HepG2 (cell line): ENCODE measurements around the gene SAPCD1. TPM values are rescaled to one million over a fixed set of nuclear protein-coding genes. Genes with fewer than 3 reads are reported as not detected.

ENCODE experiments used
- ARID5B ChIP-seq: IDR thresholded peaks from 2 replicates; pipeline ENCODE4 v1.4.0; 2020; ENCODE audit warnings: mild to moderate bottlenecking, missing genetic modification reagents
- ATF7-NPFF ChIP-seq: sonication (generic); formaldehyde crosslinking; IDR thresholded peaks from 2 replicates; pipeline ENCODE4 v1.8.1; 2023; ENCODE audit warnings: mild to moderate bottlenecking, low read depth, missing genetic modification reagents, moderate library complexity
- CC2D1A ChIP-seq: sonication (generic); formaldehyde crosslinking; IDR thresholded peaks from 2 replicates; pipeline ENCODE4 v1.8.1; 2023; ENCODE audit warnings: mild to moderate bottlenecking, missing genetic modification reagents
- CHD4 ChIP-seq: fragments of 200-600 bp; sonication (generic); IDR thresholded peaks from 2 replicates; pipeline ENCODE4 v1.7.0; 2017; ENCODE audit warnings: mild to moderate bottlenecking, low read length, borderline replicate concordance
- ETS1 ChIP-seq: sonication (generic); formaldehyde crosslinking; IDR thresholded peaks from 2 replicates; pipeline ENCODE4 v1.4.0; 2020; ENCODE audit warnings: missing genetic modification reagents
- HIVEP1 ChIP-seq: sonication (generic); formaldehyde crosslinking; IDR thresholded peaks from 2 replicates; pipeline ENCODE4 v1.4.0; 2020; ENCODE audit warnings: mild to moderate bottlenecking, missing genetic modification reagents
- HOXA5 ChIP-seq: sonication (generic); formaldehyde crosslinking; IDR thresholded peaks from 2 replicates; pipeline ENCODE4 v1.4.0; 2020; ENCODE audit warnings: missing genetic modification reagents
- IRF2 ChIP-seq: IDR thresholded peaks from 2 replicates; pipeline ENCODE4 v1.6.1; 2018; ENCODE audit warnings: missing genetic modification reagents, missing compliant biosample characterization
- MED1 ChIP-seq: sonication (generic); formaldehyde crosslinking; IDR thresholded peaks from 2 replicates; pipeline ENCODE4 v1.4.0; 2020; ENCODE audit warnings: missing genetic modification reagents
- MLLT10 ChIP-seq: sonication (generic); formaldehyde crosslinking; IDR thresholded peaks from 2 replicates; pipeline ENCODE4 v1.4.0; 2020; ENCODE audit warnings: missing genetic modification reagents
- NFKBIZ ChIP-seq: IDR thresholded peaks from 2 replicates; pipeline ENCODE4 v1.6.1; 2018; ENCODE audit warnings: missing genetic modification reagents, missing compliant biosample characterization
- NONO ChIP-seq, 2 experiments: fragments of 450-650 bp in 1 of 2; sonication (generic) in 1 of 2; formaldehyde crosslinking in 1 of 2; IDR thresholded peaks in 1 of 2; conservative IDR thresholded peaks in 1 of 2; 2 replicates each; pipeline versions ENCODE4 v1.6.1 to v1.8.0; 2017 to 2022; ENCODE audit warnings: mild to moderate bottlenecking in 1 of 2, missing genetic modification reagents in 1 of 2, moderate library complexity in 1 of 2
- POLR2AphosphoS2 ChIP-seq: IDR thresholded peaks from 2 replicates; pipeline ENCODE4 v1.6.1; 2011; ENCODE audit warnings: low read depth, low read length, improper control_type of control experiment
- RAD51 ChIP-seq: fragments of 450-650 bp; IDR thresholded peaks from 2 replicates; pipeline ENCODE4 v1.6.1; 2016; ENCODE audit warnings: borderline replicate concordance
- RCOR2 ChIP-seq: IDR thresholded peaks from 2 replicates; pipeline ENCODE4 v1.6.1; 2016; ENCODE audit warnings: missing biosample characterization, missing genetic modification reagents
- SCMH1 ChIP-seq: sonication (generic); formaldehyde crosslinking; IDR thresholded peaks from 2 replicates; pipeline ENCODE4 v1.9.0; 2021; ENCODE audit warnings: missing genetic modification reagents, mild to moderate bottlenecking, borderline replicate concordance
- SRSF1 ChIP-seq: fragments of 200-400 bp; formaldehyde crosslinking; optimal IDR thresholded peaks from 2 replicates; pipeline ENCODE3; 2017; ENCODE audit warnings: mild to moderate bottlenecking, low read depth, low read length, moderate library complexity
- TAF15 ChIP-seq: fragments of 200-400 bp; formaldehyde crosslinking; IDR thresholded peaks from one replicate; pipeline ENCODE4 v1.6.1; 2018; ENCODE audit warnings: mild to moderate bottlenecking, low read depth, low read length; ENCODE audit not compliant: poor library complexity, severe bottlenecking
- YEATS2 ChIP-seq: sonication (generic); formaldehyde crosslinking; IDR thresholded peaks from 2 replicates; pipeline ENCODE4 v1.4.0; 2020; ENCODE audit warnings: missing genetic modification reagents, borderline replicate concordance
- ZBTB25 ChIP-seq: IDR thresholded peaks from 2 replicates; pipeline ENCODE4 v1.6.1; 2018; ENCODE audit warnings: missing genetic modification reagents
- ZFP36 ChIP-seq: fragments of 150-350 bp; IDR thresholded peaks from 2 replicates; pipeline ENCODE4 v1.6.1; 2018; ENCODE audit warnings: borderline replicate concordance, low read length, low read depth; ENCODE audit not compliant: partially characterized antibody
- ZNF382 ChIP-seq: sonication (generic); formaldehyde crosslinking; IDR thresholded peaks from 2 replicates; pipeline ENCODE4 v1.5.0; 2020; ENCODE audit warnings: missing genetic modification reagents, mild to moderate bottlenecking, borderline replicate concordance
- ZNF556 ChIP-seq: sonication (generic); formaldehyde crosslinking; IDR thresholded peaks from 2 replicates; pipeline ENCODE4 v1.4.0; 2020; ENCODE audit warnings: mild to moderate bottlenecking, missing genetic modification reagents, borderline replicate concordance
- ZNF567 ChIP-seq: sonication (generic); formaldehyde crosslinking; IDR thresholded peaks from 2 replicates; pipeline ENCODE4 v1.8.1; 2023; ENCODE audit warnings: mild to moderate bottlenecking, missing genetic modification reagents, borderline replicate concordance
- ZNF589 ChIP-seq: sonication (generic); formaldehyde crosslinking; conservative IDR thresholded peaks from 2 replicates; pipeline ENCODE4 v1.8.0; 2022; ENCODE audit warnings: mild to moderate bottlenecking, moderate library complexity, missing genetic modification reagents
- polyA plus RNA-seq, 8 experiments: library from polyadenylated mRNA; depleted of rRNA in 3 of 8; stranded (reverse) in 7 of 8; unstranded in 1 of 8; fragments of >200 nt; fragmentation: Illumina TruSeq in 4 of 8; extraction: Trizol in 4 of 8; gene quantifications; 2 replicates each; pipeline versions ENCODE4 v1.2.1 to v1.2.3, GENCODE V29; 2011 to 2016; ENCODE audit warnings: low read depth in 4 of 8, missing spikeins in 1 of 8, mixed read lengths in 1 of 8; ENCODE audit not compliant: insufficient read depth in 1 of 8
- total RNA-seq, 5 experiments: library from RNA; depleted of rRNA; stranded (reverse); fragments of >200 nt; fragmentation: Illumina TruSeq; extraction: Trizol; gene quantifications; 2 replicates each; pipeline ENCODE4 v1.2.3, GENCODE V29; 2016; ENCODE audit warnings: low read depth in 1 of 5

SAPCD1 gene
- total and polyA plus RNA-seq, 2 of the 13 experiments (the other 11 are each of a cell fraction or from before 2014, with no cell fraction given) = 2.5 to 3.9 TPM

GRCh38 chr6:31806470-31807272 lies 44.2 kb downstream of the SAPCD1 start, which contains the start of gene LSM2 (continued):
- no peak for TF ChIP-seq NONO (IDR thresholded peaks at IDR 0.05)
- TF ChIP-seq NONO (CRISPR knock-in tag; conservative IDR thresholded peaks at IDR 0.05) = peak; percentile 99
- no peak for TF ChIP-seq POLR2AphosphoS2
- peak; percentile 83 for TF ChIP-seq IRF2 (CRISPR knock-in tag)
- peak; percentile 86 for TF ChIP-seq MED1 (CRISPR knock-in tag)
- peak; percentile 73 for TF ChIP-seq RCOR2 (CRISPR knock-in tag)
- TF ChIP-seq HIVEP1 = peak; percentile 97
- TF ChIP-seq MLLT10 (CRISPR knock-in tag) = no peak
- TF ChIP-seq ZNF589 = peak; percentile 79
- TF ChIP-seq TAF15 = peak; percentile 93
- peak; percentile 45; the same call in 1 of the 2 replicates for TF ChIP-seq NFKBIZ
- TF ChIP-seq ZNF567 = no peak
- no peak for TF ChIP-seq CHD4
- TF ChIP-seq HOXA5 (CRISPR knock-in tag) = no peak; the same call in 1 of the 2 replicates
- no peak for TF ChIP-seq SCMH1 (CRISPR knock-in tag)
- TF ChIP-seq ZBTB25 = peak; percentile 93
- peak; percentile 93 for TF ChIP-seq ZNF556 (CRISPR knock-in tag)
- no peak for TF ChIP-seq ZNF382 (CRISPR knock-in tag)
- no peak for TF ChIP-seq RAD51
- peak; percentile 97 for TF ChIP-seq ATF7-NPFF (CRISPR knock-in tag)
- peak; percentile 95 for TF ChIP-seq YEATS2 (CRISPR knock-in tag)
- TF ChIP-seq SRSF1 = peak; percentile 62
- peak; percentile 79; the same call in 1 of the 2 replicates for TF ChIP-seq ARID5B
- TF ChIP-seq CC2D1A (CRISPR knock-in tag) = peak; percentile 64; the same call in 1 of the 2 replicates
- no peak for TF ChIP-seq ZFP36
- no peak for TF ChIP-seq ETS1 (CRISPR knock-in tag)
